SU-DHL-6 (cell line): Measurements from ENCODE around the gene ATP6V0D1.
A peak's percentile ranks its signal among the peaks of the same experiment; 100 is the strongest.

Experiments
- H2AFZ ChIP-seq: fragments of 200-600 bp; sonication (generic); 2 replicates; pipeline ENCODE4 v1.6.1; 2014; ENCODE audit warnings: low read depth, mild to moderate bottlenecking, moderate library complexity, mixed read lengths, antibody characterized with exemption, low read length; ENCODE audit not compliant: severe bottlenecking
- H3F3A ChIP-seq: fragments of 200-600 bp; shearing (Covaris generic); 2 replicates; pipeline ENCODE4 v1.6.0; 2016; ENCODE audit warnings: antibody characterized with exemption, mild to moderate bottlenecking; ENCODE audit not compliant: insufficient read depth
- H3K27ac ChIP-seq: fragments of 200-600 bp; sonication (generic); 2 replicates; pipeline ENCODE4 v1.5.1; 2016; ENCODE audit warnings: low read depth, mild to moderate bottlenecking, low read length, moderate library complexity, mixed read lengths
- H3K27me3 ChIP-seq: fragments of 200-600 bp; sonication (generic), shearing (Covaris generic); 2 replicates; pipeline ENCODE4 v1.6.0; 2014; ENCODE audit warnings: mild to moderate bottlenecking, low read length
- H3K36me3 ChIP-seq: fragments of 200-600 bp; sonication (generic); 2 replicates; pipeline ENCODE4 v1.6.1; 2014; ENCODE audit warnings: mild to moderate bottlenecking, low read length, mixed read lengths
- H3K4me2 ChIP-seq: fragments of 300-600, 200-600 bp; shearing (Covaris generic), sonication (generic); 2 replicates; pipeline ENCODE4 v1.6.0; 2014; ENCODE audit warnings: low read length, low read depth, mild to moderate bottlenecking; ENCODE audit not compliant: poor library complexity, severe bottlenecking
- H3K4me3 ChIP-seq: fragments of 200-600 bp; sonication (generic); 2 replicates; pipeline ENCODE4 v1.5.1; 2014; ENCODE audit warnings: antibody characterized with exemption, low read length, mild to moderate bottlenecking, mixed read lengths; ENCODE audit not compliant: insufficient read depth, poor library complexity, severe bottlenecking
- H3K79me2 ChIP-seq: fragments of 200-600 bp; sonication (generic); 2 replicates; pipeline ENCODE4 v1.6.1; 2014; ENCODE audit warnings: mild to moderate bottlenecking, low read length, moderate library complexity; ENCODE audit not compliant: insufficient read depth
- H3K9ac ChIP-seq: fragments of 200-600 bp; sonication (generic); 2 replicates; pipeline ENCODE4 v1.7.0; 2014; ENCODE audit warnings: mild to moderate bottlenecking, low read length
- H3K9me2 ChIP-seq: fragments of 200-600 bp; sonication (generic); replicated peaks from 2 replicates; pipeline ENCODE4 v1.6.1; 2014; ENCODE audit warnings: low read length; ENCODE audit not compliant: insufficient read depth
- H3K9me3 ChIP-seq: fragments of 200-600 bp; sonication (generic); 2 replicates; pipeline ENCODE4 v1.6.1; 2014; ENCODE audit warnings: low read length, mixed read lengths; ENCODE audit not compliant: insufficient read depth
- H4K20me1 ChIP-seq: fragments of 200-600 bp; sonication (generic); 2 replicates; pipeline ENCODE4 v1.6.1; 2014; ENCODE audit warnings: low read depth, mild to moderate bottlenecking, antibody characterized with exemption, low read length, moderate library complexity, mixed read lengths
- CTCF ChIP-seq: fragments of 200-600 bp; sonication (generic); IDR thresholded peaks from one replicate; pipeline ENCODE4 v1.5.1; 2017; ENCODE audit warnings: antibody characterized with exemption, mild to moderate bottlenecking, low read length, moderate library complexity; ENCODE audit not compliant: insufficient read depth, poor library complexity, severe bottlenecking
- EZH2phosphoT487 ChIP-seq: fragments of 200-600 bp; sonication (generic), shearing (Covaris generic); conservative IDR thresholded peaks from 2 replicates; pipeline ENCODE4 v1.6.1; 2018; ENCODE audit warnings: mild to moderate bottlenecking, antibody characterized with exemption, low read length, moderate library complexity, mixed read lengths

The ATP6V0D1 gene

GRCh38 chr16:67428146-67428731 lies 52.7 kb downstream of the ATP6V0D1 start:
- H3K36me3 ChIP-seq = no peaks in the 10 kb centered on the region
- no peaks in the 10 kb centered on the region for H3K9me3 ChIP-seq
- no peak overlapping the region for H3K27ac ChIP-seq
- no peak overlapping the region for H3K4me2 ChIP-seq
- H3K9ac ChIP-seq = no peak overlapping the region
- H3F3A ChIP-seq = no peaks in the 10 kb centered on the region
- TF ChIP-seq EZH2phosphoT487 = no peak
- TF ChIP-seq CTCF = peak; percentile 80
- H3K4me3 ChIP-seq = no peak overlapping the region
- H3K9me2 ChIP-seq = no peaks in the 10 kb centered on the region
- H3K79me2 ChIP-seq = no peaks in the 10 kb centered on the region
- no peaks in the 10 kb centered on the region for H3K27me3 ChIP-seq
- H4K20me1 ChIP-seq = no peaks in the 10 kb centered on the region
- H2AFZ ChIP-seq = no peak overlapping the region

- no peaks in the 10 kb centered on the region for H3F3A ChIP-seq
- no peak overlapping the region for H3K27ac ChIP-seq
- no peak overlapping the region for H3K4me2 ChIP-seq
- no peaks in the 10 kb centered on the region for H4K20me1 ChIP-seq
- H3K27me3 ChIP-seq = no peaks in the 10 kb centered on the region
- H3K36me3 ChIP-seq = no peaks in the 10 kb centered on the region
- no peaks in the 10 kb centered on the region for H3K9me3 ChIP-seq
- H3K9ac ChIP-seq = no peak overlapping the region
- TF ChIP-seq CTCF = no peak
- TF ChIP-seq EZH2phosphoT487 = no peak
- no peak overlapping the region for H2AFZ ChIP-seq
- no peak overlapping the region for H3K4me3 ChIP-seq
- H3K79me2 ChIP-seq = no peaks in the 10 kb centered on the region
- no peaks in the 10 kb centered on the region for H3K9me2 ChIP-seq
Observed at GRCh38 chr16:67426950-67427349, 54.0 kb downstream of the ATP6V0D1 start.

GRCh38 chr16:67426022-67426421 lies 54.9 kb downstream of the ATP6V0D1 start:
- H4K20me1 ChIP-seq = no peaks in the 10 kb centered on the region
- H2AFZ ChIP-seq = no peak overlapping the region
- no peak overlapping the region for H3K9ac ChIP-seq
- H3F3A ChIP-seq = no peaks in the 10 kb centered on the region
- H3K79me2 ChIP-seq = no peaks in the 10 kb centered on the region
- H3K36me3 ChIP-seq = no peaks in the 10 kb centered on the region
- TF ChIP-seq CTCF (no peak), EZH2phosphoT487 (no peak)
- H3K27me3 ChIP-seq = no peaks in the 10 kb centered on the region
- H3K4me2 ChIP-seq = no peak overlapping the region
- H3K9me2 ChIP-seq = no peaks in the 10 kb centered on the region
- H3K27ac ChIP-seq = no peak overlapping the region
- H3K4me3 ChIP-seq = no peak overlapping the region
- no peaks in the 10 kb centered on the region for H3K9me3 ChIP-seq

GRCh38 chr16:67425580-67425979 lies 55.4 kb downstream of the ATP6V0D1 start:
- Histone ChIP-seq H4K20me1 (no peaks in the 10 kb centered on the region), H3K4me2 (no peak overlapping the region), H3K9me2 (no peaks in the 10 kb centered on the region), H3K9me3 (no peaks in the 10 kb centered on the region), H3K27ac (no peak overlapping the region), H3K27me3 (no peaks in the 10 kb centered on the region), H3K36me3 (no peaks in the 10 kb centered on the region), H3F3A (no peaks in the 10 kb centered on the region), H3K79me2 (no peaks in the 10 kb centered on the region), H3K9ac (no peak overlapping the region), H2AFZ (no peak overlapping the region), H3K4me3 (no peak overlapping the region)
- TF ChIP-seq EZH2phosphoT487 (no peak), CTCF (no peak)
